ENCODE data around the gene MEX3D. TPM values are rescaled to one million over a fixed set of nuclear protein-coding genes. Genes with fewer than 3 reads are reported as not detected.

The MEX3D gene
- total and polyA plus RNA-seq, 7 donors, result 4.8 to 16.1 (median 10.3) TPM

- Histone ChIP-seq H3K4me3 (no peak overlapping the region), H3K27ac (no peak overlapping the region), H3K36me3 (peaks cover 18 to 76% (median 43%) of the 10 kb centered on the region in 4 donors), H3K9me3 (no peaks in the 10 kb centered on the region), H3K27me3 (no peaks in the 10 kb centered on the region), H3K4me1 (no peaks in the 10 kb centered on the region)
- intact Hi-C loops (cut with DNase I), result no loop called here
- WGBS, 2 donors, result 96 to 97% methylated on average over 20 of the region's 20 CpGs
- DNase-seq, result peak; percentile 64
- TF ChIP-seq EP300 (IDR thresholded peaks at IDR 0.05), result no peak
- TF ChIP-seq CTCF (IDR thresholded peaks at IDR 0.05), result no peak
- TF ChIP-seq POLR2A (IDR thresholded peaks at IDR 0.05), result no peak
- no peak for TF ChIP-seq POLR2AphosphoS5 (IDR thresholded peaks at IDR 0.05)
Observed at GRCh38 chr19:1579222-1579621, 11.1 kb upstream of the MEX3D start.

- H3K36me3 ChIP-seq, result peaks cover 18 to 66% (median 36%) of the 10 kb centered on the region in 4 donors
- H3K27me3 ChIP-seq, result no peaks in the 10 kb centered on the region
- WGBS, 2 donors, result 91% methylated on average over 49 of the region's 49 CpGs
- no peak for TF ChIP-seq POLR2AphosphoS5 (IDR thresholded peaks at IDR 0.05)
- TF ChIP-seq EP300 (IDR thresholded peaks at IDR 0.05), result no peak
- peak overlapping the region in 1 of 4 donors; percentile 11 for H3K27ac ChIP-seq
- H3K4me3 ChIP-seq, result no peak overlapping the region
- DNase-seq, result peak; percentile 63
- intact Hi-C loops (cut with DNase I), result no loop called here
- no peaks in the 10 kb centered on the region for H3K4me1 ChIP-seq
- H3K9me3 ChIP-seq, result no peaks in the 10 kb centered on the region
Observed at GRCh38 chr19:1577929-1578618, 9.9 kb upstream of the MEX3D start.

GRCh38 chr19:1577090-1577928, 9.2 kb upstream of the MEX3D start:
- DNase-seq, result peak; percentile 57
- Histone ChIP-seq H3K27me3 (no peaks in the 10 kb centered on the region), H3K36me3 (peaks cover 18 to 60% (median 29%) of the 10 kb centered on the region in 4 donors), H3K4me3 (no peak overlapping the region), H3K27ac (peak overlapping the region in 1 of 4 donors; percentile 11), H3K4me1 (no peaks in the 10 kb centered on the region), H3K9me3 (no peaks in the 10 kb centered on the region)
- 83 to 85% methylated on average over 41 of the region's 41 CpGs for WGBS, 2 donors
- no peak for TF ChIP-seq EP300 (IDR thresholded peaks at IDR 0.05)
- no peak for TF ChIP-seq CTCF (IDR thresholded peaks at IDR 0.05)
- TF ChIP-seq POLR2AphosphoS5 (IDR thresholded peaks at IDR 0.05), result no peak
- no peak for TF ChIP-seq POLR2A (IDR thresholded peaks at IDR 0.05)
- intact Hi-C loops (cut with DNase I), result no loop called here

- no peaks in the 10 kb centered on the region for H3K9me3 ChIP-seq
- DNase-seq, result no peak
- intact Hi-C loops (cut with DNase I), result no loop called here
- WGBS, 2 donors, result 90 to 91% methylated on average over 30 of the region's 30 CpGs
- H3K36me3 ChIP-seq, result peaks cover 18 to 52% (median 24%) of the 10 kb centered on the region in 4 donors
- no peaks in the 10 kb centered on the region for H3K4me1 ChIP-seq
- H3K27me3 ChIP-seq, result no peaks in the 10 kb centered on the region
- TF ChIP-seq EP300 (IDR thresholded peaks at IDR 0.05) (no peak), CTCF (IDR thresholded peaks at IDR 0.05) (no peak), POLR2A (IDR thresholded peaks at IDR 0.05) (no peak), POLR2AphosphoS5 (IDR thresholded peaks at IDR 0.05) (no peak)
- peak overlapping the region in 1 of 4 donors; percentile 11 for H3K27ac ChIP-seq
- no peak overlapping the region for H3K4me3 ChIP-seq
Observed at GRCh38 chr19:1576242-1577089, 8.3 kb upstream of the MEX3D start.

Measured in sigmoid colon (tissue), 7 donors.